Colonic mucosa (tissue), 4 donors: ENCODE measurements around the gene APOBEC3G. TPM values are rescaled to one million over a fixed set of nuclear protein-coding genes. Genes with fewer than 3 reads are reported as not detected.
A peak's percentile ranks its signal among the peaks of the same experiment; 100 is the strongest.

ENCODE experiments used
- DNase-seq: peaks from one replicate; pipeline ENCODE4 v3.0.0-alpha.2; 2020
- H3K27ac ChIP-seq: fragments of 200-600 bp; one replicate; pipeline ENCODE4 v1.8.0; 2021
- H3K27me3 ChIP-seq: fragments of 200-600 bp; one replicate; pipeline ENCODE4 v1.8.0; 2021
- H3K36me3 ChIP-seq: fragments of 200-600 bp; one replicate; pipeline ENCODE4 v1.8.0; 2021
- H3K4me1 ChIP-seq: fragments of 200-600 bp; one replicate; pipeline ENCODE4 v1.8.0; 2021; ENCODE audit warnings: mild to moderate bottlenecking
- H3K4me3 ChIP-seq: fragments of 200-600 bp; one replicate; pipeline ENCODE4 v1.8.0; 2021
- H3K9ac ChIP-seq, 2 donors: one replicate each; pipeline ENCODE4 v1.7.0; 2013; ENCODE audit warnings: control low read depth in 2 of 2, low read depth in 2 of 2, low read length in 2 of 2
- H3K9me3 ChIP-seq: fragments of 200-600 bp; one replicate; pipeline ENCODE4 v1.8.0; 2021
- CTCF ChIP-seq: fragments of 200-600 bp; IDR thresholded peaks from one replicate; pipeline ENCODE4 v1.8.0; 2022; ENCODE audit warnings: antibody characterized with exemption, mild to moderate bottlenecking
- intact Hi-C: fragments of 100-400 bp; cut with DNase I; formaldehyde crosslinking; loops from one replicate; pipeline ENCODE4 v1.14.1; 2022
- total RNA-seq, 2 donors: library from RNA; stranded (reverse); fragmentation: NEBNext Ultra II Directional in 1 of 2; extraction: Animal tissue kit (Norgen Biotek cat#: 25700) in 1 of 2; gene quantifications; one replicate each; pipeline ENCODE4 v1.2.1, GENCODE V29; 2021
- donor health status: healthy.
- donor health status: DM: no; HTN: no; CAD: no.
- donor health status: DM: no; HTN: no; CAD: no.

APOBEC3G gene
- total RNA-seq, 2 donors from 2014 or later: 2.1 to 3.9 TPM

- no peaks in the 10 kb centered on the region for H3K27me3 ChIP-seq
- H3K27ac ChIP-seq: no peak overlapping the region
- H3K9me3 ChIP-seq: no peaks in the 10 kb centered on the region
- no peaks in the 10 kb centered on the region for H3K36me3 ChIP-seq
- TF ChIP-seq CTCF: no peak
- intact Hi-C loops: no loop called here
- no peak overlapping the region for H3K9ac ChIP-seq
- H3K4me3 ChIP-seq: no peak overlapping the region
- H3K4me1 ChIP-seq: no peaks in the 10 kb centered on the region
- DNase-seq: no peak
Observed at GRCh38 chr22:39092111-39092862, 15.2 kb downstream of the APOBEC3G start.

- intact Hi-C loops: no loop called here
- no peak overlapping the region for H3K9ac ChIP-seq
- no peaks in the 10 kb centered on the region for H3K36me3 ChIP-seq
- no peaks in the 10 kb centered on the region for H3K4me1 ChIP-seq
- DNase-seq: no peak
- H3K4me3 ChIP-seq: no peak overlapping the region
- no peak for TF ChIP-seq CTCF
- H3K9me3 ChIP-seq: no peaks in the 10 kb centered on the region
- no peaks in the 10 kb centered on the region for H3K27me3 ChIP-seq
- H3K27ac ChIP-seq: no peak overlapping the region
Observed at GRCh38 chr22:39094717-39095389, 17.8 kb downstream of the APOBEC3G start.

GRCh38 chr22:39095971-39096370 lies 18.9 kb downstream of the APOBEC3G start:
- no peaks in the 10 kb centered on the region for H3K4me1 ChIP-seq
- no peaks in the 10 kb centered on the region for H3K36me3 ChIP-seq
- TF ChIP-seq CTCF: no peak
- DNase-seq: no peak
- no peaks in the 10 kb centered on the region for H3K27me3 ChIP-seq
- no peak overlapping the region for H3K9ac ChIP-seq
- intact Hi-C loops: no loop called here
- H3K27ac ChIP-seq: no peak overlapping the region
- no peak overlapping the region for H3K4me3 ChIP-seq
- no peaks in the 10 kb centered on the region for H3K9me3 ChIP-seq

GRCh38 chr22:39097098-39098020 lies 20.3 kb downstream of the APOBEC3G start, which contains the start of gene APOBEC3H:
Gene APOBEC3H (plus strand): TSS chr22:39097244. CDS start chr22:39100279, 3,035 bp downstream.
- DNase-seq: no peak
- Histone ChIP-seq H3K36me3 (no peaks in the 10 kb centered on the region), H3K9me3 (no peaks in the 10 kb centered on the region), H3K27ac (peak within 1 kb of the TSS; percentile 7), H3K4me1 (no peaks in the 10 kb centered on the region), H3K27me3 (no peaks in the 10 kb centered on the region), H3K9ac (peak within 1 kb of the TSS in 1 of 2 donors; percentile 18), H3K4me3 (no peak within 1 kb of the TSS)
- no peak for TF ChIP-seq CTCF
- intact Hi-C loops: no loop called here

- no peaks in the 10 kb centered on the region for H3K9me3 ChIP-seq
- no peak overlapping the region for H3K27ac ChIP-seq
- H3K4me3 ChIP-seq: no peak overlapping the region
- H3K9ac ChIP-seq: peak overlapping the region in 1 of 2 donors; percentile 18
- no peak for TF ChIP-seq CTCF
- no peaks in the 10 kb centered on the region for H3K36me3 ChIP-seq
- H3K27me3 ChIP-seq: no peaks in the 10 kb centered on the region
- no peak for DNase-seq
- H3K4me1 ChIP-seq: no peaks in the 10 kb centered on the region
- intact Hi-C loops: no loop called here
Observed at GRCh38 chr22:39098026-39098425, 21.0 kb downstream of the APOBEC3G start.
